ENCODE data around the gene RTN4R.
"Not testable (repeated sequence)": the region's sequence is repeated elsewhere in the genome, so short reads cannot be mapped to it uniquely, and the experiment has no call there.

- TF ChIP-seq POLR2AphosphoS5, CTCF (IDR thresholded peaks at IDR 0.05): not testable (repeated sequence)
Measured at GRCh38 chr22:20277936-20278635, 10.0 kb upstream of the RTN4R start.

Data from upper lobe of left lung (tissue), 4 donors.